Pancreas (tissue), 10 donors: Measurements from ENCODE around the gene WNT11. TPM values are rescaled to one million over a fixed set of nuclear protein-coding genes. Genes with fewer than 3 reads are reported as not detected.
A peak's percentile ranks its signal among the peaks of the same experiment; 100 is the strongest.

ENCODE experiments used
- ATAC-seq, 4 donors: fragments of 200-7000 bp; cut with Tn5 transposase; one replicate each; pipeline versions ENCODE4 v1.8.0 to v1.9.1; 2020; ENCODE audit warnings: mild to moderate bottlenecking in 4 of 4, moderate library complexity in 4 of 4
- DNase-seq, 6 donors: peaks; one replicate each; pipeline ENCODE4 v3.0.0-alpha.2; 2020
- FAIRE-seq: peaks from 2 replicates; lab custom pipeline; 2012; peaks lifted over from hg19 to GRCh38; lab: Jason Lieb, UNC
- H3K27ac ChIP-seq, 4 donors: fragments of 200-600 bp; sonication (generic); 1 replicate in 3 of 4; 2 replicates in 1 of 4; pipeline versions ENCODE4 v1.5.0 to v1.8.0; 2020
- H3K27me3 ChIP-seq, 4 donors: fragments of 200-600 bp; one replicate each; pipeline ENCODE4 v1.8.0; 2021
- H3K36me3 ChIP-seq, 3 donors: fragments of 200-600 bp; sonication (generic) in 1 of 3; one replicate each; pipeline versions ENCODE4 v1.5.0 to v1.8.0; 2020 to 2021
- H3K4me1 ChIP-seq, 3 donors: fragments of 200-600 bp; one replicate each; pipeline ENCODE4 v1.8.0; 2021
- H3K4me3 ChIP-seq, 4 donors: fragments of 200-600 bp; sonication (generic) in 2 of 4; one replicate each; pipeline versions ENCODE4 v1.5.0 to v1.8.0; 2020 to 2021
- H3K9me3 ChIP-seq, 4 donors: fragments of 200-600 bp; one replicate each; pipeline ENCODE4 v1.8.0; 2021
- WGBS, 2 donors: extraction: QIAGEN DNeasy Blood & Tissue Kit; methylation state at CpG; one replicate each; pipeline ENCODE4 v1.1.7; 2013; 5-methylcytosine and 5-hydroxymethylcytosine counted together
- intact Hi-C, 3 donors: fragments of 100-400 bp; cut with DNase I; formaldehyde crosslinking; loops; one replicate each; pipeline versions ENCODE4 v1.11.1 to v1.14.2; 2022
- polyA plus RNA-seq, 2 donors: library from polyadenylated mRNA; stranded (reverse); fragments of 200-250 nt; gene quantifications; one replicate each; pipeline ENCODE4 v1.2.3, GENCODE V29; 2013
- total RNA-seq, 6 donors: library from RNA; stranded (reverse); fragmentation: NEBNext Ultra II Directional in 4 of 6; extraction: Animal tissue kit (Norgen Biotek cat#: 25700) in 4 of 6; gene quantifications; one replicate each; pipeline versions ENCODE4 v1.2.1 to v1.2.4, GENCODE V29; 2021 to 2023
- TF ChIP-seq, protein P1 (sequence below), 4 donors: fragments of 200-600 bp; sonication (generic) in 3 of 4; IDR thresholded peaks; one replicate each; pipeline versions ENCODE4 v1.5.0 to v1.8.0; 2021; ENCODE audit warnings: antibody characterized with exemption in 4 of 4
- donor health status: healthy with polysubstance abuse.
- donor health status: DM: no; HTN: no; CAD: no; lungs with moderate emphysema.
- donor health status: DM: no; HTN: no; CAD: no.
- donor health status: control.
- donor health status: control.
- donor health status: Bipolar disorder and iron deficiency.
- donor health status: DM: yes; HTN: yes; CAD: no.
- donor health status: DM: no; HTN: no; CAD: no.
- donor health status: DM: no; HTN: no; CAD: no.
- donor health status: DM: yes; HTN: yes; CAD: no.

WNT11 gene
- total and polyA plus RNA-seq, 8 donors: 2.6 to 30.5 (median 6.2) TPM

DNA sequence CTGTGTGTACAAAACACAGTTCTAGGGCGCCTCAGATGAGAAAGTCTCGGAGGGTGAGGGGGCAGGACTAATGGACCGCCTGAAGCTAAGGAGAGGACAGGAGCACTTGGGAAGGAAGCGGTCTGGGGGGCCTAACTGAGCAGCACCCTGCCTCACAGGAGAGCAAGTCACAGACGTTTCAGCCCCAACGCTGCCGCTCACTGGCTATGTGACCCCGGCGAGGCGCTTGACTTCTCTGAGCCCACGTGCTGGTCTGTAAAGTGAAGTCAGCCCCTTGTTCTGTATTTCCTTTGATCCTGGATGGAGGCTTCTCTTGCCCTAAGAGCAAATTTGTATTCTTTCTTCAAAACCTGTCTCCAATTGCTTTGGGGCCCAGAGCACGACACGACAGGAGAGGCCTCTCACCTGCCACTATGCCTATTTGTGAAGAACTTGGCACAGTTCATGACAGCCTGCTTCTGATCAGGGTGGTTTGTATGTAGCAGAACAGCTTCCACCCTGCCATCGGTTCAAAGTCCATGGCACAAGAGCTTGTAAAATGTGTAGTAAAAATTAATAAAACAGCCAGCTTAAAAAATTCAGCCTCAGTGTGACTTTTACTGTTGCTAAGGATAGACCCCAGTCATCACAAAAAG, 59.1 kb downstream of the WNT11 start:
- Histone ChIP-seq H3K4me1 (peaks cover 0 to 6% (median under 1%) of the 10 kb centered on the region in 3 donors), H3K27me3 (no peaks in the 10 kb centered on the region), H3K4me3 (no peak overlapping the region), H3K9me3 (no peaks in the 10 kb centered on the region), H3K27ac (no peak overlapping the region), H3K36me3 (no peaks in the 10 kb centered on the region)
- FAIRE-seq: no peak
- TF ChIP-seq, protein P1, sequence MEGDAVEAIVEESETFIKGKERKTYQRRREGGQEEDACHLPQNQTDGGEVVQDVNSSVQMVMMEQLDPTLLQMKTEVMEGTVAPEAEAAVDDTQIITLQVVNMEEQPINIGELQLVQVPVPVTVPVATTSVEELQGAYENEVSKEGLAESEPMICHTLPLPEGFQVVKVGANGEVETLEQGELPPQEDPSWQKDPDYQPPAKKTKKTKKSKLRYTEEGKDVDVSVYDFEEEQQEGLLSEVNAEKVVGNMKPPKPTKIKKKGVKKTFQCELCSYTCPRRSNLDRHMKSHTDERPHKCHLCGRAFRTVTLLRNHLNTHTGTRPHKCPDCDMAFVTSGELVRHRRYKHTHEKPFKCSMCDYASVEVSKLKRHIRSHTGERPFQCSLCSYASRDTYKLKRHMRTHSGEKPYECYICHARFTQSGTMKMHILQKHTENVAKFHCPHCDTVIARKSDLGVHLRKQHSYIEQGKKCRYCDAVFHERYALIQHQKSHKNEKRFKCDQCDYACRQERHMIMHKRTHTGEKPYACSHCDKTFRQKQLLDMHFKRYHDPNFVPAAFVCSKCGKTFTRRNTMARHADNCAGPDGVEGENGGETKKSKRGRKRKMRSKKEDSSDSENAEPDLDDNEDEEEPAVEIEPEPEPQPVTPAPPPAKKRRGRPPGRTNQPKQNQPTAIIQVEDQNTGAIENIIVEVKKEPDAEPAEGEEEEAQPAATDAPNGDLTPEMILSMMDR (IDR thresholded peaks at IDR 0.05): no peak
- intact Hi-C loops: no loop called here
- WGBS, 2 donors: 72 to 74% methylated on average over 14 of the region's 14 CpGs
- DNase-seq: no peak
- peak in 2 of 4 donors; percentile 44 to 45 for ATAC-seq

DNA sequence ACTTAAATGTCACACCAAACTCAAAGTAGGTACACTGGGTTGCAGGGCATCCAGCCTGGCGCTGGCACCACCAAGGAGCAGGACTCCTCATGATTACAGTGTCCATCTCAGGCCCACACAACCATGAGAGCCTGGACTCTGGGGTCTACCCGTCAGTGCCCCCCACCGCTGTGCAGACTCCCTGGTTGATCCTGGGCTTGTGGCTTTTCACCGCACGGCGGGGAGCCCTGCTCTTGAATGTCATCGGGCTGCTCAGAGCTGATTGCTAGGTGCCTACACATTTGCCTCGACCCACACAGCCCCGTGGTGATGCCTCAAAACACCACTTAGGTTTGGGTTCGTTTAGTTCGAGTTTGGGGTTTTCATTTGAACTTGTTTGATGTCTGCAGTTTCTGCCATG, 63.0 kb downstream of the WNT11 start:
- ATAC-seq (no peak), FAIRE-seq (no peak), DNase-seq (no peak)
- 88 to 90% methylated on average over 11 of the region's 11 CpGs for WGBS, 2 donors
- no peaks in the 10 kb centered on the region for H3K27me3 ChIP-seq
- H3K9me3 ChIP-seq: no peaks in the 10 kb centered on the region
- TF ChIP-seq, protein P1 (IDR thresholded peaks at IDR 0.05): no peak
- intact Hi-C loops: no loop called here
- peaks cover 0 to 6% (median 0%) of the 10 kb centered on the region in 3 donors for H3K4me1 ChIP-seq
- H3K4me3 ChIP-seq: no peak overlapping the region
- no peaks in the 10 kb centered on the region for H3K36me3 ChIP-seq
- no peak overlapping the region for H3K27ac ChIP-seq

DNA sequence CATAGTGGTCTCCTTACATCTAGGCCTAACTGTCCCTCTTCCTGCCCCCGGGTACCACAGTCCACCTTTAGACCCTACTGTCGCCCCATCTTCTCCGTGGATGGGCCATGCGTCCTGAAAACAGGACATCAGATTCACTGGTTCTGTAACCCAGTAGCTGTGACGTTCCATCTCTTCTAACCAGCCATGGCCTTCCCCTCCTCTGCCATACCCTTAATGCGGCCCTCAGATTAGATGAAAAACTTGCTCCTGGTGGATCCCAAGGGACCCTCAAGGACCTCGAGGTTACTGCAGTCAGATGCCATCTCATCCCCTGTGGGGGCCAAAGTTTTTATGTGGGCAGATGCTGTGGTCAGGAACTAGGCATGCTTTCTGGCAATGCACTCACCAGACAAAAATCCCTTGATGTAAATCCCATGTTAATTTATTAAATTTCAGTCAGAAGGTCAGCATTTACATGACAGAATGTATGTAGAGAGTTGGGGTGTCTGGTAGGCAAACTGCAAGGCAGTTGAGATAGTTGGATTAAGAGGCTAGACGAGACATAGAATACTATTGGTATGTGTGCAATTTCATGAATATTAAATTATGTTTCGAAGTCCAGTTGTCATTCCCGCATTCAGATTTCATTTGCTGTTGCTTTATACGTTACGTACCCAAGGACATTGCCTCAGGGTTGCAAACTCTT, 64.3 kb downstream of the WNT11 start:
- 89 to 93% methylated on average over 12 of the region's 12 CpGs for WGBS, 2 donors
- ATAC-seq: no peak
- TF ChIP-seq, protein P1 (IDR thresholded peaks at IDR 0.05): no peak
- no peak for DNase-seq
- intact Hi-C loops: no loop called here
- Histone ChIP-seq H3K27me3 (no peaks in the 10 kb centered on the region), H3K9me3 (no peaks in the 10 kb centered on the region), H3K27ac (no peak overlapping the region), H3K4me3 (no peak overlapping the region), H3K36me3 (no peaks in the 10 kb centered on the region), H3K4me1 (no peaks in the 10 kb centered on the region)
- no peak for FAIRE-seq

DNA sequence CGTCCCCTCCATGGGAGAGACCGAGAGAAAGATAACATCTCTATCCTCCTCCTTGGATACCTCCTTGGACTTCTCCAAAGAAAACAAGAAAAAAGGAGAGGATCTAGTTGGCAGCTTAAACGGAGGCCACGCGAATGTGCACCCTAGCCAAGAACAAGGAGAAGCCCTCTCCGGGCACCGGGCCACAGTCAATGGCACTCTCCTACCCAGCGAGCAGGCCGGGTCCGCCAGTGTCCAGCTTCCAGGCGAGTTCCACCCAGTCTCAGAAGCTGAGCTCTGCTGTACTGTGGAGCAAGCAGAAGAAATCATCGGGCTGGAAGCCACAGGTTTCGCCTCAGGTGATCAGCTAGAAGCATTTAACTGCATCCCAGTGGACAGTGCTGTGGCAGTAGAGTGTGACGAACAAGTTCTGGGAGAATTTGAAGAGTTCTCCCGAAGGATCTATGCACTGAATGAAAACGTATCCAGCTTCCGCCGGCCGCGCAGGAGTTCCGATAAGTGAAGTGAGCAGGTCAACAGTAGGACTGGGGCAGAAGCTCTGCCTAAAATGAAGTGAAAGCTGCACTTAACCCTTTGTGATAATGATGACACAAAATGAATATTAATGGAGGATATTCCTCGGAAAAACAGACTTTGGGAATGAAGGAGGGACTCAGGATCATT, 65.3 kb downstream of the WNT11 start:
- Histone ChIP-seq H3K4me3 (no peak overlapping the region), H3K9me3 (no peaks in the 10 kb centered on the region), H3K27ac (no peak overlapping the region), H3K27me3 (no peaks in the 10 kb centered on the region), H3K36me3 (no peaks in the 10 kb centered on the region), H3K4me1 (no peaks in the 10 kb centered on the region)
- TF ChIP-seq, protein P1 (IDR thresholded peaks at IDR 0.05): no peak
- DNase-seq: no peak
- ATAC-seq: no peak
- WGBS, 2 donors: 91 to 94% methylated on average over 22 of the region's 22 CpGs
- no peak for FAIRE-seq
- intact Hi-C loops: no loop called here
